Testis (tissue), 2 donors: ENCODE measurements around the gene MYH10.

Source experiments
- POLR2A ChIP-seq: fragments of 450-650 bp; IDR thresholded peaks from one replicate; pipeline ENCODE4 v1.6.1; 2017; ENCODE audit warnings: antibody characterized with exemption, mild to moderate bottlenecking, moderate library complexity
- TF ChIP-seq, protein P1 (sequence below), 3 experiments: fragments of 450-650 bp in 2 of 3; fragments of 200-600 bp in 1 of 3; sonication (generic) in 1 of 3; IDR thresholded peaks; one replicate each; pipeline ENCODE4 v1.5.1; 2016 to 2019; ENCODE audit warnings: antibody characterized with exemption in 3 of 3, mild to moderate bottlenecking in 2 of 3, moderate library complexity in 1 of 3

GRCh38 chr17:8438441-8438840 is 192.1 kb downstream of the MYH10 start:
- TF ChIP-seq, protein P1, sequence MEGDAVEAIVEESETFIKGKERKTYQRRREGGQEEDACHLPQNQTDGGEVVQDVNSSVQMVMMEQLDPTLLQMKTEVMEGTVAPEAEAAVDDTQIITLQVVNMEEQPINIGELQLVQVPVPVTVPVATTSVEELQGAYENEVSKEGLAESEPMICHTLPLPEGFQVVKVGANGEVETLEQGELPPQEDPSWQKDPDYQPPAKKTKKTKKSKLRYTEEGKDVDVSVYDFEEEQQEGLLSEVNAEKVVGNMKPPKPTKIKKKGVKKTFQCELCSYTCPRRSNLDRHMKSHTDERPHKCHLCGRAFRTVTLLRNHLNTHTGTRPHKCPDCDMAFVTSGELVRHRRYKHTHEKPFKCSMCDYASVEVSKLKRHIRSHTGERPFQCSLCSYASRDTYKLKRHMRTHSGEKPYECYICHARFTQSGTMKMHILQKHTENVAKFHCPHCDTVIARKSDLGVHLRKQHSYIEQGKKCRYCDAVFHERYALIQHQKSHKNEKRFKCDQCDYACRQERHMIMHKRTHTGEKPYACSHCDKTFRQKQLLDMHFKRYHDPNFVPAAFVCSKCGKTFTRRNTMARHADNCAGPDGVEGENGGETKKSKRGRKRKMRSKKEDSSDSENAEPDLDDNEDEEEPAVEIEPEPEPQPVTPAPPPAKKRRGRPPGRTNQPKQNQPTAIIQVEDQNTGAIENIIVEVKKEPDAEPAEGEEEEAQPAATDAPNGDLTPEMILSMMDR (IDR thresholded peaks at IDR 0.05), result no peak
- TF ChIP-seq POLR2A, result no peak
